ENCODE results near the gene ZNF267.
"Not testable (repeated sequence)": the region's sequence is repeated elsewhere in the genome, so short reads cannot be mapped to it uniquely, and the experiment has no call there.

ZNF267 gene

DNA sequence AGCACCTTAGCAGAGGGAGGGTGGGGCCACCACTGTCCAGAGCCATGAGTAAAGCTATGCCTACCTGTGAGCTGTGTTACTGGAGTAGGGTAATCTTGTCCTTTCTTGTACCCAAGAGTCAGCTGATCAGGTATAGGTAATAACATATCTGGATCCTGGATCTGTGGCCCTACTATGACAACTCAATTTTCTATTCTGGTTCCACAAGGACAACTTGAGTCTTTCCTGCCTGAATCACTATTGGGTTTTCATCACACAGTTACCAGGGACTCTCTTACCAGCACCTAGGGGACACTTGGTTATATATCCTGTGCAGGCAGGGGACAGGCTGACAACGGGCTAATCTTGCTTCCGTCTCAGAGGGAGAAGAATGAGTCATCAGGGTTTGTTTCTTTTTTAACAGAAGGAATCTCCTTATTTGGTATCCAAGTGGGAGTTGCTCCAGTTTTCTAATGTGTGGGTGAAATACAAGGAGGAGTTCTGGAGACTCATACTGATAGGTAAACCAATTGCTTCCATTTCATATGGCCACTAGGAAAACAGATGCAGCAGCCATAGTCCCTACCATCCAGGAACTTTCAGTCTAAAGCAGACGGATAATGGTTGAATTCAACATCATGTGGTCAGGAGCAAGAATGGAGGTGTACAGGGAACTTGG lies 6.8 kb downstream of the ZNF267 start:
- peak; percentile 36 for DNase-seq

DNA sequence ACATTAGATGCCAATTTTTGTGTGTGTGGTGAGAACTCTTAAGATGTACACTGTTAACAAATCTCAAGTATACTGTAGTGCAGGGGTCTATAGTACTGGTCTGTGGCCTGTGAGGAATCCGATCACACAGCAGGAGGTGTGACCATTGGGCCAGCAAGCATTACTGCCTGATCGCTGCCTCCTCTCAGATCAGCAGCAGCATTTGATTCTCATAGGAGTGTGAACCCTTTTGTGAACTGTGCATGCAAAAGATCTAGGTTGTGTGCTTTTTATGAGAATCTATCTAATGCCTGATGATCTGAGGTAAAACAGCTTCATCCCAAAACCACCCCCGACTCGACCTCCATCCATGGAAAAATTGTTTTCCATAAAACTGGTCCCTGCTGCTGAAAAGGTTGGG lies 12.6 kb downstream of the ZNF267 start:
- no peak for DNase-seq

DNA sequence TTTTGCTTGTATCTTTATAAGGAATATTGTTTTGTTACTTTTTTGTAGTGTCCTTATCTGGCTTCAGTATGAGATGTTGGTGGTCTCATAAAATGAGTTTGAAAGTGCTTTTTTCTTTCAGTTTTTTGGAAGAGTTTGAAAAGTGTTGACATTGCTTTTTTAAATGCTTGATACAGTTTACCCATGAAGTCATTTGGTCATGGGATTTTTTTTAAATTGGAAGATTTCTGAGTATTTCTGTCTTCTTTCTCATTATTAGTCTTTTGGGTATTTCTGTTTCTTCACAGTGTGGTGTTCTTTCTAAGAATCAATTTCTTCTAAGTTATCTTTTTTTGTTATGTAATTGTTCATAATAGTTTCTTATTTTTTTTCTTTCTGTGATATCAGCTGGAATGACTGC lies 15.1 kb downstream of the ZNF267 start:
- no peak for DNase-seq

DNA sequence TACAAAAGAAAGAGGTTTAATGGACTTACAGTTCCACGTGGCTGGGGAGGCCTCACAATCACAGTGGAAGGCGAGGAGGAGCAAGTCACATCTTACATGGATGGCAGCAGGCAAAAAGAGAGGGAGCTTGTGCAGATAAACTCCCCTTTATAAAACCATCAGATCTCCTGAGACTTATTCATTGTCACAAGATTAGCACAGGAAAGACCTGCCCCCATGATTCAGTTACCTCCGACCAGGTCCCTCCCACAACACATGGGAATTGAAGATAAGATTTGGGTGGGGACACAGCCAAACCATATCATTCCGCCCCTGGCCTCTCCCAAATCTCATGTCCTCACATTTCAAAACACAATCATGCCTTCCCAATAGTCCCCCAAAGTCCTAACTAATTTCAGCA lies 18.5 kb downstream of the ZNF267 start:
- not testable (repeated sequence) for DNase-seq

- DNase-seq, result no peak
Observed at GRCh38 chr16:31893824-31894223, 20.2 kb downstream of the ZNF267 start.

- DNase-seq, result no peak
Observed at GRCh38 chr16:31897283-31897682, 23.7 kb downstream of the ZNF267 start.

DNA sequence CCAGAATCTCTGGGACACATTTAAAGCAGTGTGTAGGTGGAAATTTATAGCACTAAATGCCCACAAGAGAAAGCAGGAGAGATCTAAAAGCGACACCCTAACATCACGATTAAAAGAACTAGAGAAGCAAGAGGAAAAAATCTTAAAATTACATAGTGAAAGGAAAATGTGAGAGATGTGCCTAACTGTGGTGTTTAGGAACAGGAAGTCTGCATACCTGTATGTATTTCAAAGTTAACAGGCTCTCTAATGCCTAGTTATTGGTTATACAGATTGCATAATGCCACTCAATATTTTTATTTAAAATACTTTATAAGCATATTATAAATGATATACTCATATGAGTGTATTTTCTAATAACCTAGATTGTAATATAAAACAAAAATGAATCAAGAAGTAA lies 25.9 kb downstream of the ZNF267 start:
- DNase-seq, result no peak

- DNase-seq, result not testable (repeated sequence)
Observed at GRCh38 chr16:31904571-31904970, 31.0 kb downstream of the ZNF267 start.

GRCh38 chr16:31913668-31914067 lies 40.1 kb downstream of the ZNF267 start:
- no peak for DNase-seq

GRCh38 chr16:31916056-31916488 lies 42.5 kb downstream of the ZNF267 start:
- no peak for DNase-seq

GRCh38 chr16:31920373-31920772 lies 46.8 kb downstream of the ZNF267 start:
- no peak for DNase-seq

GRCh38 chr16:31951806-31952205 lies 78.2 kb downstream of the ZNF267 start:
- not testable (repeated sequence) for DNase-seq

GRCh38 chr16:31952206-31952605 lies 78.6 kb downstream of the ZNF267 start:
- DNase-seq, result not testable (repeated sequence)

- DNase-seq, result not testable (repeated sequence)
Observed at GRCh38 chr16:31956221-31956620, 82.6 kb downstream of the ZNF267 start.

DNA sequence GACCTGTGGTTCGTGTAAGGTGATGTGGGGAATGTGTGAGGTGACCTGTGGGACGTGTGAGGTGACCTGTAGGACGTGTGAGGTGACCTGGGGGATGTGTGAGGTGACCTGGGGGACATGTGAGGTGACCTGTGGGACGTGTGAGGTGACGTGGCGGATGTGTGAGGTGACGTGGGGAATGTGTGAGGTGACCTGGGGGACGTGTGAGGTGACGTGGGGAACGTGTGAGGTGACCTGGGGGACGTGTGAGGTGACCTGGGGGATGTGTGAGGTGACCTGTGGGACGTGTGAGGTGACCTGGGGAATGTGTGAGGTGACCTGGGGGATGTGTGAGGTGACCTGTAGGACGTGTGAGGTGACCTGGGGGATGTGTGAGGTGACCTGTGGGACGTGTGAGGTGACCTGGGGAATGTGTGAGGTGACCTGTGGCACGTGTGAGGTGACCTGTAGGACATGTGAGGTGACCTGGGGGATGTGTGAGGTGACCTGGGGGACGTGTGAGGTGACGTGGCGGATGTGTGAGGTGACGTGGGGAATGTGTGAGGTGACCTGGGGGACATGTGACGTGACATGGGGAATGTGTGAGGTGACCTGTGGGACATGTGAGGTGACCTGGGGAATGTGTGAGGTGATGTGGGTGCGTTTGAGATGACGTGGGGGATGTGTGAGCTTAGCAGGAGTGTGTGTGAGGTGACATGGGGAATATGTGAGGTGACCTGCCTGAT lies 86.7 kb downstream of the ZNF267 start:
- DNase-seq, result not testable (repeated sequence)

Data from stimulated activated CD4-positive, alpha-beta T cell treated with anti-CD3 and anti-CD28 coated beads, Interleukin-4, amount 100 ng/mL, for 1 hour (primary cell).